Measurements from ENCODE around the gene SCAI. TPM values are rescaled to one million over a fixed set of nuclear protein-coding genes. Genes with fewer than 3 reads are reported as not detected.
A peak's percentile ranks its signal among the peaks of the same experiment; 100 is the strongest.
"Not testable (repeated sequence)": the region's sequence is repeated elsewhere in the genome, so short reads cannot be mapped to it uniquely, and the experiment has no call there.

The SCAI gene
- total RNA-seq: 3.3 TPM
- long read RNA-seq, partial matches to known transcripts: 0 of 1 reads
- long read RNA-seq, other reads (novel, unspliced or antisense): 1 of 1 reads

- ATAC-seq (ENCODE audit: poor library complexity) (peak; percentile 100), DNase-seq (peak; percentile 100)
- intact Hi-C loops (cut with DNase I): loop anchor here (5.0 kb wide), 1 partner anchor 201 kb away; the partner anchor contains the start of gene GOLGA1
These were observed at the start of gene SCAI for GRCh38 chr9:125143377-125144090. Gene SCAI, minus strand, starts transcription at chr9:125143528. Its CDS starts 91 bp downstream, at chr9:125143437.

GRCh38 chr9:125190361-125190801, 47.1 kb upstream of the SCAI start:
- ATAC-seq (ENCODE audit: poor library complexity): no peak
- intact Hi-C loops (cut with DNase I): no loop called here

GRCh38 chr9:125189361-125190289, 46.3 kb upstream of the SCAI start, which contains the start of gene PPP6C:
Gene PPP6C, minus strand, starts transcription at chr9:125189803. Its CDS starts 85 bp downstream, at chr9:125189718.
- peak; percentile 99 for ATAC-seq (ENCODE audit: poor library complexity)
- peak; percentile 99 for DNase-seq
- intact Hi-C loops (cut with DNase I): no loop called here

More at GRCh38 chr9:125190361-125190801, 47.1 kb upstream of the SCAI start:
- no peak for DNase-seq

GRCh38 chr9:125189011-125189360, 45.7 kb upstream of the SCAI start:
- DNase-seq: peak; percentile 50
- ATAC-seq (ENCODE audit: poor library complexity): peak; percentile 9
- intact Hi-C loops (cut with DNase I): no loop called here

GRCh38 chr9:125183561-125183960, 40.2 kb upstream of the SCAI start:
- no peak for ATAC-seq (ENCODE audit: poor library complexity)
- no peak for DNase-seq
- intact Hi-C loops (cut with DNase I): no loop called here

GRCh38 chr9:125183054-125183453, 39.7 kb upstream of the SCAI start:
- intact Hi-C loops (cut with DNase I): no loop called here
- DNase-seq (no peak), ATAC-seq (ENCODE audit: poor library complexity) (no peak)

GRCh38 chr9:125181756-125182155, 38.4 kb upstream of the SCAI start:
- DNase-seq; ATAC-seq (ENCODE audit: poor library complexity); intact Hi-C loops (cut with DNase I): not testable (repeated sequence)

- no peak for DNase-seq
- ATAC-seq (ENCODE audit: poor library complexity): peak; percentile 14
- intact Hi-C loops (cut with DNase I): no loop called here
These were observed 37.5 kb upstream of the SCAI start for GRCh38 chr9:125180876-125181275.

GRCh38 chr9:125179776-125180175, 36.4 kb upstream of the SCAI start:
- ATAC-seq (ENCODE audit: poor library complexity); DNase-seq; intact Hi-C loops (cut with DNase I): not testable (repeated sequence)

- DNase-seq (no peak), ATAC-seq (ENCODE audit: poor library complexity) (no peak)
- intact Hi-C loops (cut with DNase I): no loop called here
These were observed 34.6 kb upstream of the SCAI start for GRCh38 chr9:125177888-125178287.

GRCh38 chr9:125176636-125177035, 33.3 kb upstream of the SCAI start:
- no peak for ATAC-seq (ENCODE audit: poor library complexity)
- intact Hi-C loops (cut with DNase I): no loop called here
- DNase-seq: no peak

- DNase-seq (no peak), ATAC-seq (ENCODE audit: poor library complexity) (peak; percentile 40)
- intact Hi-C loops (cut with DNase I): no loop called here
These were observed 28.9 kb upstream of the SCAI start for GRCh38 chr9:125172031-125172755.

GRCh38 chr9:125169895-125170294, 26.6 kb upstream of the SCAI start:
- DNase-seq (no peak), ATAC-seq (ENCODE audit: poor library complexity) (no peak)
- intact Hi-C loops (cut with DNase I): no loop called here

- DNase-seq (no peak), ATAC-seq (ENCODE audit: poor library complexity) (no peak)
- intact Hi-C loops (cut with DNase I): no loop called here
These were observed 23.4 kb upstream of the SCAI start for GRCh38 chr9:125166762-125167161.

- intact Hi-C loops (cut with DNase I); ATAC-seq (ENCODE audit: poor library complexity); DNase-seq: not testable (repeated sequence)
These were observed 19.6 kb upstream of the SCAI start for GRCh38 chr9:125162891-125163290.

GRCh38 chr9:125161284-125161918, 18.1 kb upstream of the SCAI start:
- ATAC-seq (ENCODE audit: poor library complexity) (peak; percentile 59), DNase-seq (no peak)
- intact Hi-C loops (cut with DNase I): no loop called here

- intact Hi-C loops (cut with DNase I): no loop called here
- DNase-seq (no peak), ATAC-seq (ENCODE audit: poor library complexity) (no peak)
These were observed 17.4 kb upstream of the SCAI start for GRCh38 chr9:125160750-125161149.

GRCh38 chr9:125156551-125156950, 13.2 kb upstream of the SCAI start:
- intact Hi-C loops (cut with DNase I): no loop called here
- no peak for DNase-seq
- ATAC-seq (ENCODE audit: poor library complexity): no peak

Measured in Right ventricle myocardium superior (tissue), 1 donor.